Measurements from ENCODE around the gene SLC38A10. TPM values are rescaled to one million over a fixed set of nuclear protein-coding genes. Genes with fewer than 3 reads are reported as not detected.

SLC38A10 gene
- total and polyA plus RNA-seq, 2 of the 13 experiments (the other 11 are each of a cell fraction or from before 2014, with no cell fraction given): 23.4 to 55.8 TPM

DNA sequence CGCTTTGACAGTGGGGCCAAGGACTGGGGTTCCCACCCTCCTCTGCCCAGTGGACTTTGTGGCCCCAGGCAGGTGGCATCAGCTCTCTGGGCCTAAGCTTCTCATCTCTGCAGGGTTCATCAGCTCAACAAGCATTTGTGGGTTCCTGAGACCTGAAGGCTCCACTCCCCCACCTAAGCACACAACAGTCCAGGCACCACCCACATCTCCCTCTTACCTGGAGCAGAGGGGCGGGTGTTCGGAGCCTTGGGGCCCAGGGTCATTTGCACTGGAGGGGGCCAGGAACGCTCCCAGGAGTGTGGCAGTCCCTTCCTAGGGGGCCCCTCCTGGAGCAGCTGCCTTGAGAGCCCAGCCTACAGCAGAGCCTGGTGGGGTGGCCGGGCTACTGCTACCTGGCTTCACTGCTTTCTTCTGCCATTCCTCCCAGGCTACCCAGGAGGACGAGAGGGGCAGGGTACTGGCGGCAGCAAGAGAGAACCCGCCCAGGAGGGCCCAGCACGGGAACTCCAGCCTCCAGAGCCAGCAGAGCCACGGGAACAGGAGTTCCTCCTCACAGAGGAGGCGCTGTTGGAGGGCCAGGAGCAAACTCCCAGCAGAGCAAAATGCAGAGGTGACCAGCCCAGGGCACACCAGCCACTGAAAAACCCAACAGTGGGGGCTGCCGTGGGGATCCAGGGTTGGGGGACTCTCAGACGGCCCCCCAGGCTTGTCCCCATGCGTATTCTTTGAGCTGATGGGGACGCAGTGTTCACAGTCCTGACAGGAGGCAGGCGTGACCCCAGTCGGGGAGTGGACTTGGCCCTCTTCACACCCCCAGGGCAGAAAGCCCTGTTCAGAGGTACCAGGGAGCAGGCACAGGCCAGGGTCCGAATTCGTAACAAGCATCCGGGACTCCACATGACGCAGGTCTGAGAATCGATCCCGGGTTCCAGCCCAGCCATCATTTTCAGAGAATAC is 35.1 kb upstream of the SLC38A10 start (continued):
- TF ChIP-seq, protein P1, sequence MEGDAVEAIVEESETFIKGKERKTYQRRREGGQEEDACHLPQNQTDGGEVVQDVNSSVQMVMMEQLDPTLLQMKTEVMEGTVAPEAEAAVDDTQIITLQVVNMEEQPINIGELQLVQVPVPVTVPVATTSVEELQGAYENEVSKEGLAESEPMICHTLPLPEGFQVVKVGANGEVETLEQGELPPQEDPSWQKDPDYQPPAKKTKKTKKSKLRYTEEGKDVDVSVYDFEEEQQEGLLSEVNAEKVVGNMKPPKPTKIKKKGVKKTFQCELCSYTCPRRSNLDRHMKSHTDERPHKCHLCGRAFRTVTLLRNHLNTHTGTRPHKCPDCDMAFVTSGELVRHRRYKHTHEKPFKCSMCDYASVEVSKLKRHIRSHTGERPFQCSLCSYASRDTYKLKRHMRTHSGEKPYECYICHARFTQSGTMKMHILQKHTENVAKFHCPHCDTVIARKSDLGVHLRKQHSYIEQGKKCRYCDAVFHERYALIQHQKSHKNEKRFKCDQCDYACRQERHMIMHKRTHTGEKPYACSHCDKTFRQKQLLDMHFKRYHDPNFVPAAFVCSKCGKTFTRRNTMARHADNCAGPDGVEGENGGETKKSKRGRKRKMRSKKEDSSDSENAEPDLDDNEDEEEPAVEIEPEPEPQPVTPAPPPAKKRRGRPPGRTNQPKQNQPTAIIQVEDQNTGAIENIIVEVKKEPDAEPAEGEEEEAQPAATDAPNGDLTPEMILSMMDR (CRISPR knock-in tag; IDR thresholded peaks at IDR 0.05): peak; percentile 70
- TF ChIP-seq SSRP1 (CRISPR knock-in tag; IDR thresholded peaks at IDR 0.05) (no peak), BRD4 (CRISPR knock-in tag; IDR thresholded peaks at IDR 0.05) (no peak), ZMYM4 (CRISPR knock-in tag; IDR thresholded peaks at IDR 0.05) (no peak), TEAD2 (CRISPR knock-in tag; IDR thresholded peaks at IDR 0.05) (no peak), TP53 (CRISPR knock-in tag; conservative IDR thresholded peaks at IDR 0.05) (no peak), ZNF564 (CRISPR knock-in tag; IDR thresholded peaks at IDR 0.05) (no peak), BRCA1 (CRISPR knock-in tag; IDR thresholded peaks at IDR 0.05) (no peak), ZNF296 (CRISPR knock-in tag; conservative IDR thresholded peaks at IDR 0.05) (0 out of 2 replicates have a peak, but pooled peaks have one; percentile 62), MEF2D (CRISPR knock-in tag; IDR thresholded peaks at IDR 0.05) (no peak), ZNF138 (CRISPR knock-in tag; IDR thresholded peaks at IDR 0.05; ENCODE audit: low read depth) (no peak), ZNF782 (CRISPR knock-in tag; IDR thresholded peaks at IDR 0.05; ENCODE audit: borderline replicate concordance) (0 out of 2 replicates have a peak, but pooled peaks have one; percentile 5), ZNF550 (CRISPR knock-in tag; IDR thresholded peaks at IDR 0.05; ENCODE audit: borderline replicate concordance) (no peak), ZNF446 (CRISPR knock-in tag; IDR thresholded peaks at IDR 0.05) (no peak), POLR2AphosphoS5 (IDR thresholded peaks at IDR 0.05; ENCODE audit: low read depth, low read length) (no peak), ELF1 (CRISPR knock-in tag; IDR thresholded peaks at IDR 0.05) (no peak), ZFP90 (CRISPR knock-in tag; IDR thresholded peaks at IDR 0.05; ENCODE audit: borderline replicate concordance) (no peak)
- TF ChIP-seq, protein P2, sequence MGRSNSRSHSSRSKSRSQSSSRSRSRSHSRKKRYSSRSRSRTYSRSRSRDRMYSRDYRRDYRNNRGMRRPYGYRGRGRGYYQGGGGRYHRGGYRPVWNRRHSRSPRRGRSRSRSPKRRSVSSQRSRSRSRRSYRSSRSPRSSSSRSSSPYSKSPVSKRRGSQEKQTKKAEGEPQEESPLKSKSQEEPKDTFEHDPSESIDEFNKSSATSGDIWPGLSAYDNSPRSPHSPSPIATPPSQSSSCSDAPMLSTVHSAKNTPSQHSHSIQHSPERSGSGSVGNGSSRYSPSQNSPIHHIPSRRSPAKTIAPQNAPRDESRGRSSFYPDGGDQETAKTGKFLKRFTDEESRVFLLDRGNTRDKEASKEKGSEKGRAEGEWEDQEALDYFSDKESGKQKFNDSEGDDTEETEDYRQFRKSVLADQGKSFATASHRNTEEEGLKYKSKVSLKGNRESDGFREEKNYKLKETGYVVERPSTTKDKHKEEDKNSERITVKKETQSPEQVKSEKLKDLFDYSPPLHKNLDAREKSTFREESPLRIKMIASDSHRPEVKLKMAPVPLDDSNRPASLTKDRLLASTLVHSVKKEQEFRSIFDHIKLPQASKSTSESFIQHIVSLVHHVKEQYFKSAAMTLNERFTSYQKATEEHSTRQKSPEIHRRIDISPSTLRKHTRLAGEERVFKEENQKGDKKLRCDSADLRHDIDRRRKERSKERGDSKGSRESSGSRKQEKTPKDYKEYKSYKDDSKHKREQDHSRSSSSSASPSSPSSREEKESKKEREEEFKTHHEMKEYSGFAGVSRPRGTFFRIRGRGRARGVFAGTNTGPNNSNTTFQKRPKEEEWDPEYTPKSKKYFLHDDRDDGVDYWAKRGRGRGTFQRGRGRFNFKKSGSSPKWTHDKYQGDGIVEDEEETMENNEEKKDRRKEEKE (IDR thresholded peaks at IDR 0.05): no peak
- TF ChIP-seq, protein P3, sequence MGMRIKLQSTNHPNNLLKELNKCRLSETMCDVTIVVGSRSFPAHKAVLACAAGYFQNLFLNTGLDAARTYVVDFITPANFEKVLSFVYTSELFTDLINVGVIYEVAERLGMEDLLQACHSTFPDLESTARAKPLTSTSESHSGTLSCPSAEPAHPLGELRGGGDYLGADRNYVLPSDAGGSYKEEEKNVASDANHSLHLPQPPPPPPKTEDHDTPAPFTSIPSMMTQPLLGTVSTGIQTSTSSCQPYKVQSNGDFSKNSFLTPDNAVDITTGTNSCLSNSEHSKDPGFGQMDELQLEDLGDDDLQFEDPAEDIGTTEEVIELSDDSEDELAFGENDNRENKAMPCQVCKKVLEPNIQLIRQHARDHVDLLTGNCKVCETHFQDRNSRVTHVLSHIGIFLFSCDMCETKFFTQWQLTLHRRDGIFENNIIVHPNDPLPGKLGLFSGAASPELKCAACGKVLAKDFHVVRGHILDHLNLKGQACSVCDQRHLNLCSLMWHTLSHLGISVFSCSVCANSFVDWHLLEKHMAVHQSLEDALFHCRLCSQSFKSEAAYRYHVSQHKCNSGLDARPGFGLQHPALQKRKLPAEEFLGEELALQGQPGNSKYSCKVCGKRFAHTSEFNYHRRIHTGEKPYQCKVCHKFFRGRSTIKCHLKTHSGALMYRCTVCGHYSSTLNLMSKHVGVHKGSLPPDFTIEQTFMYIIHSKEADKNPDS (CRISPR knock-in tag; IDR thresholded peaks at IDR 0.05): no peak
- TF ChIP-seq, protein P4, sequence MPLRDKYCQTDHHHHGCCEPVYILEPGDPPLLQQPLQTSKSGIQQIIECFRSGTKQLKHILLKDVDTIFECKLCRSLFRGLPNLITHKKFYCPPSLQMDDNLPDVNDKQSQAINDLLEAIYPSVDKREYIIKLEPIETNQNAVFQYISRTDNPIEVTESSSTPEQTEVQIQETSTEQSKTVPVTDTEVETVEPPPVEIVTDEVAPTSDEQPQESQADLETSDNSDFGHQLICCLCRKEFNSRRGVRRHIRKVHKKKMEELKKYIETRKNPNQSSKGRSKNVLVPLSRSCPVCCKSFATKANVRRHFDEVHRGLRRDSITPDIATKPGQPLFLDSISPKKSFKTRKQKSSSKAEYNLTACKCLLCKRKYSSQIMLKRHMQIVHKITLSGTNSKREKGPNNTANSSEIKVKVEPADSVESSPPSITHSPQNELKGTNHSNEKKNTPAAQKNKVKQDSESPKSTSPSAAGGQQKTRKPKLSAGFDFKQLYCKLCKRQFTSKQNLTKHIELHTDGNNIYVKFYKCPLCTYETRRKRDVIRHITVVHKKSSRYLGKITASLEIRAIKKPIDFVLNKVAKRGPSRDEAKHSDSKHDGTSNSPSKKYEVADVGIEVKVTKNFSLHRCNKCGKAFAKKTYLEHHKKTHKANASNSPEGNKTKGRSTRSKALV (CRISPR knock-in tag; IDR thresholded peaks at IDR 0.05): no peak; the same call in 1 of the 2 replicates

Data from HepG2 (cell line).